H1 (cell line): ENCODE measurements around the gene TBCA. TPM values are rescaled to one million over a fixed set of nuclear protein-coding genes. Genes with fewer than 3 reads are reported as not detected.

Experiments used
- CTCF ChIA-PET: fragments of 300-600 bp; sonication (Branson Sonifier 250); formaldehyde crosslinking; loops from one replicate; lab custom pipeline; 2021; ENCODE audit not compliant: partially characterized antibody; lab: Charles Lee
- POLR2A ChIA-PET: fragments of 300-600 bp; sonication (Branson Sonifier 250); formaldehyde crosslinking; loops from one replicate; lab custom pipeline; 2021; ENCODE audit warnings: inconsistent platforms; ENCODE audit not compliant: partially characterized antibody; lab: Charles Lee
- DNase-seq, 2 experiments: peaks; one replicate each; pipeline versions ENCODE4 v3.0.0 to v3.0.0-alpha.2; 2010 to 2022; ENCODE audit warnings: low spot score in 2 of 2, low read depth in 1 of 2, mixed read lengths in 1 of 2
- FAIRE-seq: peaks from 2 replicates; lab custom pipeline; 2011; peaks lifted over from hg19 to GRCh38; lab: Jason Lieb, UNC
- H2AFZ ChIP-seq: 2 replicates; pipeline ENCODE4 v1.8.1; 2012; ENCODE audit warnings: low read length, inconsistent platforms
- H2AK5ac ChIP-seq: 2 replicates; pipeline ENCODE4 v1.6.1; 2013; ENCODE audit warnings: low read depth, low read length
- H2BK120ac ChIP-seq: replicated peaks from 2 replicates; pipeline ENCODE3; 2013; ENCODE audit warnings: low read depth, low read length, inconsistent platforms
- H2BK12ac ChIP-seq: 2 replicates; pipeline ENCODE4 v1.6.1; 2013; ENCODE audit warnings: low read depth, low read length
- H2BK15ac ChIP-seq: 2 replicates; pipeline ENCODE4 v1.6.1; 2013; ENCODE audit warnings: low read length
- H2BK20ac ChIP-seq: 2 replicates; pipeline ENCODE4 v1.6.1; 2013; ENCODE audit warnings: low read length
- H2BK5ac ChIP-seq: 2 replicates; pipeline ENCODE4 v1.6.1; 2013; ENCODE audit warnings: low read depth, low read length
- H3K14ac ChIP-seq: 2 replicates; pipeline ENCODE4 v1.6.1; 2013; ENCODE audit warnings: inconsistent platforms; ENCODE audit not compliant: insufficient read length
- H3K18ac ChIP-seq: 2 replicates; pipeline ENCODE4 v1.6.1; 2013; ENCODE audit warnings: low read length; ENCODE audit errors: extremely low read depth
- H3K23ac ChIP-seq: 2 replicates; pipeline ENCODE4 v1.6.1; 2013; ENCODE audit warnings: inconsistent platforms; ENCODE audit not compliant: insufficient read length
- H3K23me2 ChIP-seq: 2 replicates; pipeline ENCODE4 v1.6.1; 2013; ENCODE audit warnings: low read depth, low read length
- H3K27ac ChIP-seq: 2 replicates; pipeline ENCODE4 v1.6.1; 2011; ENCODE audit warnings: low read depth, low read length, inconsistent platforms
- H3K27me3 ChIP-seq, 4 experiments: replicated peaks in 1 of 4; 1 replicate in 1 of 4; 2 replicates in 3 of 4; pipeline versions ENCODE4 v1.6.1 to v1.8.1; 2011 to 2013; ENCODE audit warnings: low read length in 3 of 4, mild to moderate bottlenecking in 3 of 4, inconsistent platforms in 2 of 4, mixed read lengths in 2 of 4, moderate library complexity in 1 of 4; ENCODE audit not compliant: control insufficient read depth in 3 of 4, insufficient read depth in 3 of 4; ENCODE audit errors: extremely low read depth in 1 of 4
- H3K36me3 ChIP-seq, 4 experiments: 2 replicates each; pipeline versions ENCODE4 v1.6.1 to v1.8.1; 2011 to 2013; ENCODE audit warnings: mild to moderate bottlenecking in 4 of 4, low read length in 3 of 4, moderate library complexity in 2 of 4, control low read depth in 1 of 4, inconsistent platforms in 1 of 4; ENCODE audit not compliant: insufficient read depth in 4 of 4, control insufficient read depth in 2 of 4
- H3K4ac ChIP-seq: replicated peaks from 2 replicates; pipeline ENCODE3; 2013; ENCODE audit warnings: low read length, low read depth, mixed read lengths, inconsistent platforms; ENCODE audit not compliant: insufficient read length
- H3K4me1 ChIP-seq, 4 experiments: replicated peaks in 1 of 4; 1 replicate in 1 of 4; 2 replicates in 3 of 4; pipeline versions ENCODE4 v1.6.1 to v1.8.1; 2011 to 2013; ENCODE audit warnings: low read length in 3 of 4, inconsistent platforms in 2 of 4, mixed read lengths in 1 of 4; ENCODE audit not compliant: insufficient read depth in 4 of 4, control insufficient read depth in 3 of 4
- H3K4me2 ChIP-seq, 2 experiments: 2 replicates each; pipeline versions ENCODE4 v1.6.1 to v1.8.1; 2011 to 2013; ENCODE audit warnings: low read depth in 2 of 2, low read length in 2 of 2, control low read depth in 1 of 2, inconsistent platforms in 1 of 2, mild to moderate bottlenecking in 1 of 2; ENCODE audit not compliant: insufficient read depth in 1 of 2
- H3K4me3 ChIP-seq, 4 experiments: fragments of 200-600, 300-600 bp in 1 of 4; sonication (generic), shearing (Covaris generic), sonication (Bioruptor Twin) in 1 of 4; 2 replicates each; pipeline versions ENCODE4 v1.5.1 to v1.8.1; 2011 to 2016; ENCODE audit warnings: low read length in 4 of 4, low read depth in 3 of 4, control low read depth in 2 of 4, inconsistent platforms in 2 of 4, mild to moderate bottlenecking in 2 of 4, mixed read lengths in 1 of 4, moderate library complexity in 1 of 4; ENCODE audit not compliant: insufficient read depth in 2 of 4; ENCODE audit errors: extremely low read depth in 1 of 4
- H3K56ac ChIP-seq: replicated peaks from 2 replicates; pipeline ENCODE3; 2013; ENCODE audit warnings: low read depth, mild to moderate bottlenecking, mixed read lengths, low read length, inconsistent platforms; ENCODE audit not compliant: insufficient read length
- H3K79me1 ChIP-seq: 2 replicates; pipeline ENCODE4 v1.6.1; 2013; ENCODE audit warnings: low read depth, low read length, control low read depth
- H3K79me2 ChIP-seq, 2 experiments: 2 replicates each; pipeline versions ENCODE4 v1.6.1 to v1.8.1; 2012 to 2013; ENCODE audit warnings: low read length in 2 of 2, mild to moderate bottlenecking in 2 of 2, inconsistent platforms in 1 of 2; ENCODE audit not compliant: insufficient read depth in 2 of 2, control insufficient read depth in 1 of 2
- H3K9ac ChIP-seq, 4 experiments: replicated peaks in 1 of 4; 1 replicate in 1 of 4; 2 replicates in 3 of 4; pipeline versions ENCODE4 v1.6.1 to v1.8.1; 2011 to 2013; ENCODE audit warnings: low read depth in 3 of 4, low read length in 3 of 4, control low read depth in 2 of 4, mild to moderate bottlenecking in 2 of 4, moderate library complexity in 2 of 4, inconsistent platforms in 1 of 4; ENCODE audit errors: extremely low read depth in 1 of 4
- H3K9me3 ChIP-seq, 2 experiments: 2 replicates each; pipeline versions ENCODE4 v1.6.1 to v1.8.1; 2012 to 2013; ENCODE audit warnings: mild to moderate bottlenecking in 2 of 2, moderate library complexity in 2 of 2, control low read depth in 1 of 2, inconsistent platforms in 1 of 2, low read depth in 1 of 2, low read length in 1 of 2, mixed read lengths in 1 of 2; ENCODE audit not compliant: insufficient read depth in 2 of 2
- H4K20me1 ChIP-seq, 2 experiments: replicated peaks in 1 of 2; 2 replicates each; pipeline versions ENCODE3 to v1.8.1; 2011 to 2013; ENCODE audit warnings: inconsistent platforms in 2 of 2, low read length in 2 of 2, mild to moderate bottlenecking in 1 of 2; ENCODE audit not compliant: insufficient read depth in 2 of 2, control insufficient read depth in 1 of 2
- H4K5ac ChIP-seq: 2 replicates; pipeline ENCODE4 v1.6.1; 2013; ENCODE audit warnings: low read length, low read depth, mixed read lengths, inconsistent platforms; ENCODE audit not compliant: insufficient read length
- H4K8ac ChIP-seq: 2 replicates; pipeline ENCODE4 v1.8.0; 2013; ENCODE audit warnings: mild to moderate bottlenecking, moderate library complexity, low read length, inconsistent platforms; ENCODE audit not compliant: insufficient read depth; ENCODE audit errors: extremely low read depth
- H4K91ac ChIP-seq: replicated peaks from 2 replicates; pipeline ENCODE3; 2013; ENCODE audit warnings: low read length, mixed read lengths, inconsistent platforms; ENCODE audit not compliant: insufficient read length
- ASH2L ChIP-seq: fragments of 200-600, 300-600 bp; sonication (generic); IDR thresholded peaks from one replicate; pipeline ENCODE4 v1.7.1; 2017; ENCODE audit warnings: low read length
- ATF2 ChIP-seq: IDR thresholded peaks from 2 replicates; pipeline ENCODE4 v1.6.1; 2012; ENCODE audit warnings: low read length, inconsistent platforms
- CBX5 ChIP-seq: fragments of 300-800, 300-1000 bp; sonication (generic); IDR thresholded peaks from 2 replicates; pipeline ENCODE4 v1.7.1; 2016; ENCODE audit warnings: antibody characterized with exemption, low read length, low read depth
- CBX8 ChIP-seq: fragments of 300-800, 300-1000 bp; sonication (generic); IDR thresholded peaks from 2 replicates; pipeline ENCODE4 v1.7.1; 2016; ENCODE audit warnings: low read depth, low read length, borderline replicate concordance
- CEBPB ChIP-seq: IDR thresholded peaks from 2 replicates; pipeline ENCODE4 v1.6.1; 2012; ENCODE audit warnings: low read depth, low read length
- CHD1 ChIP-seq: IDR thresholded peaks from 2 replicates; pipeline ENCODE4 v1.6.1; 2012; ENCODE audit warnings: low read depth, low read length, improper control_type of control experiment
- FOSL1 ChIP-seq: IDR thresholded peaks from 2 replicates; pipeline ENCODE4 v1.6.1; 2011; ENCODE audit warnings: mild to moderate bottlenecking, low read depth, low read length, moderate library complexity; ENCODE audit not compliant: insufficient read depth
- GTF2F1 ChIP-seq: IDR thresholded peaks from 2 replicates; pipeline ENCODE4 v1.6.1; 2012; ENCODE audit warnings: low read depth, low read length, improper control_type of control experiment, borderline replicate concordance
- JUND ChIP-seq: IDR thresholded peaks from 2 replicates; pipeline ENCODE4 v1.6.1; 2011; ENCODE audit warnings: mild to moderate bottlenecking, improper control_type of control experiment, low read length
- POU5F1 ChIP-seq: IDR thresholded peaks from 2 replicates; pipeline ENCODE4 v1.6.1; 2011; ENCODE audit warnings: low read depth, mild to moderate bottlenecking, low read length, moderate library complexity
- SP4 ChIP-seq: IDR thresholded peaks from 2 replicates; pipeline ENCODE4 v1.6.1; 2012; ENCODE audit warnings: low read length, inconsistent platforms
- SRF ChIP-seq: IDR thresholded peaks from 2 replicates; pipeline ENCODE4 v1.6.1; 2011; ENCODE audit warnings: mild to moderate bottlenecking, low read depth, low read length, moderate library complexity
- WGBS, 2 experiments: shearing (Covaris generic) in 1 of 2; methylation state at CpG; one replicate each; pipeline versions ENCODE4 v1.1.6 to v1.1.7; 2013 to 2015; ENCODE audit warnings: low lambda C conversion rate in 2 of 2, mixed read lengths in 2 of 2, inconsistent platforms in 1 of 2, low coverage in 1 of 2, missing lambda C conversion rate in 1 of 2; ENCODE audit not compliant: insufficient replicate concordance in 2 of 2, insufficient coverage in 1 of 2, insufficient read length in 1 of 2; ENCODE audit errors: extremely low coverage in 1 of 2, missing lambda C conversion rate in 1 of 2; 5-methylcytosine and 5-hydroxymethylcytosine counted together
- polyA plus RNA-seq, 7 experiments: library from polyadenylated mRNA; depleted of rRNA in 3 of 7; stranded (reverse) in 5 of 7; unstranded in 2 of 7; fragments of >200 nt in 5 of 7; fragments of 200-250 nt in 2 of 7; gene quantifications; 1 replicate in 5 of 7; 2 replicates in 1 of 7; 4 replicates in 1 of 7; pipeline versions ENCODE4 v1.2.1 to v1.2.3, GENCODE V29; 2011 to 2013; ENCODE audit warnings: missing spikeins in 2 of 7, mixed read lengths in 2 of 7
- total RNA-seq: library from RNA; stranded (reverse); fragmentation: NEBNext Ultra II Directional; extraction: Animal tissue kit (Norgen Biotek cat#: 25700); gene quantifications from 2 replicates; pipeline ENCODE4 v1.2.1, GENCODE V29; 2021

Gene TBCA
- total and polyA plus RNA-seq, 2 of the 8 experiments (the other 6 are each of a cell fraction or from before 2014, with no cell fraction given), result 55.7 to 320 TPM

GRCh38 chr5:77770293-77771005 is 5.7 kb downstream of the TBCA start:
- Histone ChIP-seq H3K4me2 (no peak overlapping the region), H3K23me2 (no peaks in the 10 kb centered on the region), H3K56ac (no peak overlapping the region), H3K36me3 (peaks cover 0 to 15% (median 4%) of the 10 kb centered on the region in 4 experiments; a peak in 2 of 8 replicates), H3K9me3 (no peaks in the 10 kb centered on the region), H4K91ac (no peak overlapping the region), H3K4me1 (peaks cover 0 to 13% (median 6%) of the 10 kb centered on the region in 4 experiments; a peak in 4 of 7 replicates), H2BK120ac (no peak overlapping the region), H3K14ac (no peak overlapping the region), H3K4ac (no peak overlapping the region), H3K9ac (no peak overlapping the region), H2AK5ac (no peak overlapping the region), H2BK15ac (no peak overlapping the region), H3K27me3 (peaks cover 0 to 1% (median 0%) of the 10 kb centered on the region in 4 experiments; a peak in 2 of 7 replicates), H2BK5ac (no peak overlapping the region), H4K20me1 (peaks cover 12 to 15% of the 10 kb centered on the region in 2 experiments), H2BK12ac (no peak overlapping the region), H3K23ac (no peak overlapping the region), H3K27ac (no peak overlapping the region), H3K4me3 (no peak overlapping the region), H4K8ac (no peak overlapping the region), H3K79me2 (peaks cover 13 to 98% of the 10 kb centered on the region in 2 experiments), H3K79me1 (peaks cover 3% of the 10 kb centered on the region; the same call in 1 of the 2 replicates), H3K18ac (no peak overlapping the region), H4K5ac (no peak overlapping the region), H2BK20ac (no peak overlapping the region), H2AFZ (no peak overlapping the region)
- no peak for TF ChIP-seq SP4
- no peak for TF ChIP-seq CHD1
- TF ChIP-seq GTF2F1, result no peak
- no peak for TF ChIP-seq SRF
- no peak for TF ChIP-seq FOSL1
- no peak for TF ChIP-seq CBX5
- no peak for TF ChIP-seq CBX8
- TF ChIP-seq JUND, result no peak
- no peak for TF ChIP-seq POU5F1
- no peak for TF ChIP-seq ATF2
- no peak for TF ChIP-seq ASH2L
- TF ChIP-seq CEBPB, result no peak
- DNase-seq (no peak), FAIRE-seq (no peak)
- ChIA-PET POLR2A (interaction anchor here (0.7 to 1.0 kb wide), 2 partner anchors 10 to 17 kb away, joined by 3 to 5 read pairs; no protein-coding TSS in a partner anchor), CTCF (interaction anchor here (0.6 to 0.7 kb wide), 2 partner anchors 13 to 1913 kb away, joined by 3 to 5 read pairs; no protein-coding TSS in a partner anchor)
- WGBS, 2 experiments, result 82% methylated on average over 4 of the region's 4 CpGs; no CpG with 5 or more reads in 1 of the 2 experiments
